Mucosa of descending colon (tissue), 3 donors: ENCODE results near the gene DICER1. TPM values are rescaled to one million over a fixed set of nuclear protein-coding genes. Genes with fewer than 3 reads are reported as not detected.

Source experiments
- ATAC-seq: fragments of 200-7000 bp; cut with Tn5 transposase; one replicate; pipeline ENCODE4 v1.9.1; 2020; ENCODE audit warnings: mild to moderate bottlenecking, moderate library complexity
- DNase-seq, 3 donors: peaks; one replicate each; pipeline ENCODE4 v3.0.0-alpha.2; 2020
- H3K36me3 ChIP-seq: fragments of 200-600 bp; one replicate; pipeline ENCODE4 v1.8.0; 2021; ENCODE audit warnings: low read depth, mild to moderate bottlenecking
- H3K4me1 ChIP-seq: fragments of 200-600 bp; one replicate; pipeline ENCODE4 v1.8.0; 2021; ENCODE audit warnings: low read depth, mild to moderate bottlenecking
- H3K4me3 ChIP-seq: fragments of 200-600 bp; one replicate; pipeline ENCODE4 v1.8.0; 2021; ENCODE audit warnings: mild to moderate bottlenecking
- H3K9me3 ChIP-seq: fragments of 200-600 bp; one replicate; pipeline ENCODE4 v1.8.0; 2021; ENCODE audit warnings: mild to moderate bottlenecking
- intact Hi-C, 2 donors: fragments of 100-400 bp; cut with DNase I in 1 of 2; cut with micrococcal nuclease in 1 of 2; formaldehyde crosslinking; loops; one replicate each; pipeline versions ENCODE4 v1.11.0 to v1.11.1; 2022; cut with DNase I, micrococcal nuclease
- total RNA-seq, 3 donors: library from RNA; stranded (reverse); fragmentation: NEBNext Ultra II Directional in 2 of 3; extraction: Animal tissue kit (Norgen Biotek cat#: 25700) in 2 of 3; gene quantifications; one replicate each; pipeline versions ENCODE4 v1.2.1 to v1.2.4, GENCODE V29; 2021 to 2023
- TF ChIP-seq, protein P1 (sequence below): fragments of 200-600 bp; IDR thresholded peaks from one replicate; pipeline ENCODE4 v1.8.0; 2022; ENCODE audit warnings: antibody characterized with exemption, mild to moderate bottlenecking
- donor health status: DM: no; HTN: no; CAD: no; lungs with moderate emphysema.
- donor health status: DM: no; HTN: no; CAD: no.
- donor health status: DM: no; HTN: yes; CAD: no.

Gene DICER1
- total RNA-seq, 3 donors from 2014 or later, result 61.6 to 72.1 (median 65.9) TPM

DNA sequence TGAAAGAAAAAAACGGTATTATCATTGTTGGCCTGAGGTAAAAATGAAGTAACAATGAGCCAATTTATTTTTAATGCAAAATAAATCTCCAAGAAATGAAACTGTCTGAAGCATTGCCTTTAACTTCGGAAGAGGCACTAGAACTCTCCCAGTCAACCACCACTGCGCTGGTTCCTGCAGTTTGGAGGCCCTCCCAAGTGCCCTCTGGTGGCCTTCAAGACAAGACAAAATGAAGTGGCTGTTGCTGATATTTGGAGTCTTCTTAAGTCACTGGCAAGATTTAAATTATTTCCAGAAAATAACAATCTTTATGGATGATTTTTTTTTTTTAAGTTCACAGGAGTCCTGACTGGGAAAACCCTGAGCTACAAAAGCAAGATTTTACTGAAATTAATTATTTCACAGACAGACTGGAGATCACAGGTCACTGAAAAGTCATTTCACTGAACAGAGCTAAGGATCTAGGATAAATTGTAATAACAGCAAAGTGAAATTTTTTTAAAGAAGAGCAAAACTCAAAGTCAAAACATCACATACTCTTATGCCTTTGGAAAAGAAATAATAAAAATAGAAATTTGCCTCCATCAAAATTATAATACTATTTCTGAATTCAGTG, 58.2 kb downstream of the DICER1 start:
- intact Hi-C loops, result loop anchor here in 1 of 2 donors (10.0 kb wide), 1 partner anchor 404 kb away; no protein-coding TSS in a partner anchor
- peaks cover 5% of the 10 kb centered on the region for H3K36me3 ChIP-seq

DNA sequence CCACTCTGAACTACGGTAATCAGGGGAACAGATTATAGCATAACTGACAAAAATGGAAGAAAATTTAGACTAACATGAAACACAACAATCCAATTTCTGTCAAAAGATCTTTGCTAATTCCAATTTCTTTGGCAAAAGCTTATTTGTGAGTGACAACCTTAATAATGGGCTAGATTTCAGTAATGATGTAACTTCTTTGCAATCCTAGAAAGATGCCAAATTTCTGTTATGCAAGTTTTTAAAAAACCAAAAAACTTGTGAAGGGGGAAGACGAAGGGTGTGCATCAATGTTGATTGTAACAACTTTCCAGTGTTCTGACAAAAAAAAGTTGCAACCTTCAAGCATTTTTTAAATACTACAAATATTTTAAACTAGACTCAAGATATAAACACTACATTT, 59.9 kb downstream of the DICER1 start:
- no peak for ATAC-seq
- no peaks in the 10 kb centered on the region for H3K9me3 ChIP-seq
- H3K4me3 ChIP-seq, result no peak overlapping the region
- no peaks in the 10 kb centered on the region for H3K4me1 ChIP-seq
- intact Hi-C loops, result loop anchor here in 1 of 2 donors (10.0 kb wide), 1 partner anchor 403 kb away; no protein-coding TSS in a partner anchor
- DNase-seq, result no peak
- TF ChIP-seq, protein P1, sequence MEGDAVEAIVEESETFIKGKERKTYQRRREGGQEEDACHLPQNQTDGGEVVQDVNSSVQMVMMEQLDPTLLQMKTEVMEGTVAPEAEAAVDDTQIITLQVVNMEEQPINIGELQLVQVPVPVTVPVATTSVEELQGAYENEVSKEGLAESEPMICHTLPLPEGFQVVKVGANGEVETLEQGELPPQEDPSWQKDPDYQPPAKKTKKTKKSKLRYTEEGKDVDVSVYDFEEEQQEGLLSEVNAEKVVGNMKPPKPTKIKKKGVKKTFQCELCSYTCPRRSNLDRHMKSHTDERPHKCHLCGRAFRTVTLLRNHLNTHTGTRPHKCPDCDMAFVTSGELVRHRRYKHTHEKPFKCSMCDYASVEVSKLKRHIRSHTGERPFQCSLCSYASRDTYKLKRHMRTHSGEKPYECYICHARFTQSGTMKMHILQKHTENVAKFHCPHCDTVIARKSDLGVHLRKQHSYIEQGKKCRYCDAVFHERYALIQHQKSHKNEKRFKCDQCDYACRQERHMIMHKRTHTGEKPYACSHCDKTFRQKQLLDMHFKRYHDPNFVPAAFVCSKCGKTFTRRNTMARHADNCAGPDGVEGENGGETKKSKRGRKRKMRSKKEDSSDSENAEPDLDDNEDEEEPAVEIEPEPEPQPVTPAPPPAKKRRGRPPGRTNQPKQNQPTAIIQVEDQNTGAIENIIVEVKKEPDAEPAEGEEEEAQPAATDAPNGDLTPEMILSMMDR, result no peak
- H3K36me3 ChIP-seq, result peaks cover 5% of the 10 kb centered on the region

More for the DNA sequence above, 58.2 kb downstream of the DICER1 start:
- TF ChIP-seq, protein P1, result peak; percentile 52
- H3K4me1 ChIP-seq, result no peaks in the 10 kb centered on the region
- H3K4me3 ChIP-seq, result no peak overlapping the region
- no peaks in the 10 kb centered on the region for H3K9me3 ChIP-seq
- ATAC-seq, result peak; percentile 88
- peak in 2 of 3 donors; percentile 58 to 73 for DNase-seq

DNA sequence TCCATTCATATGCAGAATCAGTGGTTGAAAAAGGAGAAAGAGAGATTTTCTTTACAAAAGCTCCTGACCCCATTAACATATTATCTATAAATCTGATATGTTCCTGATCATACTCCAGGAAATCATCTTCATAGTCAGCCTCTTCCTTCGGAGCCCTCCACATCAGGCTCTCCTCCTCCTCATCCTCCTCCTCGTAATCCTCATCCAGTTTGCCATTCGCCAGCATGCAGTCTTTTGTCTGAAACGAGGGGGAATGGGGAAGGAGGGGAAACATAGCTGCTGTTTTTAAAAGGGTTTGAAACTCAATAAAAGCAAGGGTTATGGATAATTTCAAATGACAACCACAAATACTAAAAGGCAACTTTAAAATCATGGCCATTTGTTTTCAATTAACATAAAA, 60.9 kb downstream of the DICER1 start:
- intact Hi-C loops, result loop anchor here in 1 of 2 donors (10.0 kb wide), 1 partner anchor 402 kb away; no protein-coding TSS in a partner anchor
- no peaks in the 10 kb centered on the region for H3K4me1 ChIP-seq
- DNase-seq, result no peak
- no peak for ATAC-seq
- peaks cover 5% of the 10 kb centered on the region for H3K36me3 ChIP-seq
- no peaks in the 10 kb centered on the region for H3K9me3 ChIP-seq
- TF ChIP-seq, protein P1, result no peak
- H3K4me3 ChIP-seq, result no peak overlapping the region

DNA sequence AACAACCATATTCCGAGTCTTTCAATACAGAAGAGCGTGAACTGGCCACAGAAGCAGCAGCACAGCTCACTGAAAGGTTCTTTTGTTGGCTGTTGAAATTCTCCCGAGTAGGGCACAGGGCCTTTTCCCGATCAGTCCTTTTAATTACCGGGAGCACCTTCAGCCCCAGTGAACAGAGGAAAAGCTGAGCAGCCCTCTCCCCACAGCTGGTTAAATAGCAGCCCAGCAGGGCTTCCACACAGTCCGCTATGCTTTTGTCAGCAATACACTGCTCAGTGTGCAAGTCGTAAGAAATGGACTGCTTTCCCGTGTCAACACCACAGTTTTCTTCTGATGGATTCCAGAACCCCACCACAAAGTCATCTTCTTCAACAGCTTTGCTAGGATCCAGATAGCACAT, 61.3 kb downstream of the DICER1 start:
- intact Hi-C loops, result loop anchor here in 1 of 2 donors (10.0 kb wide), 1 partner anchor 401 kb away; no protein-coding TSS in a partner anchor
- H3K9me3 ChIP-seq, result no peaks in the 10 kb centered on the region
- ATAC-seq (no peak), DNase-seq (no peak)
- no peaks in the 10 kb centered on the region for H3K4me1 ChIP-seq
- H3K4me3 ChIP-seq, result no peak overlapping the region
- TF ChIP-seq, protein P1, result no peak
- peaks cover 5% of the 10 kb centered on the region for H3K36me3 ChIP-seq

DNA sequence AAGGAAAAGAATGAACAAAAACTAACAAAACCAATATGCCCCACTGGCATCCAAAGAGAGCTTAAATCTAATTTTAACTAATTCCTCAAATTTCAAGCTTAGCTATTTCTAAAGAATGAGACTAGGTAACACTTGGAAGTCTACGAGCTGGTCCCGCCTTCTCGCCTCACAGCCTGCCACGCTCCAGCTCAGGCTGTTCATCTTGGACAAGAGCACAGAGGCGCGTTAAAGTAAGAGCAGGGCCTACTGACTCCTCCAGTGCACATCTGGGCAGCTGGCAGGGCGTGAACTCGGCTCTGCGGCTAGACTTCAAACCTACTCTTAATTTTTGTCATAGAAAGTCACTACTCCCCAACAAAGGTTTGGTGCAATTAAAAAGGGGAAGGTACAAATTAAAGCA, 64.6 kb downstream of the DICER1 start:
- intact Hi-C loops, result loop anchor here in 1 of 2 donors (10.0 kb wide), 1 partner anchor 398 kb away; no protein-coding TSS in a partner anchor
- Histone ChIP-seq H3K4me1 (no peaks in the 10 kb centered on the region), H3K36me3 (peaks cover 11% of the 10 kb centered on the region), H3K9me3 (no peaks in the 10 kb centered on the region), H3K4me3 (no peak overlapping the region)
- ATAC-seq (no peak), DNase-seq (no peak)
- TF ChIP-seq, protein P1, result no peak
